Measurements from ENCODE around the gene MYCBP2.

DNA sequence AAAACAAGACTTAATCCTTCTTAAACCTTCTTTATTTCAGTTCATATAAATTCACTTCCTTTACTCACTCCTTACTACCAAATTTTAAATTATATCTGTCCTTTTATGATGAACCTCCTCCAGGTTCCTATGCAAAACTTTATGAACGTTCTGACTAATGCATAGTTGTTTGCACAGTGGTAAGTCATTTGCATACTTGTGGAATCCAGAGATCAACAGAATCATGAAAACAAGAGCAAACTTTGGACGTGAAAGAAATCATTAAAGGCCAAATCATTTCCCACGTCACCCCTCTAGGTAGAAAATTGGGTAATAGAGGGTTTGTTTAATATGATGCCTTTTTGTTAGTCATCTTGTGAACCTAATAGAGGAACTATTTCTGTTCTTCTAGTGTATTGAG is 32.3 kb upstream of the MYCBP2 start:
- TF ChIP-seq, protein P1, sequence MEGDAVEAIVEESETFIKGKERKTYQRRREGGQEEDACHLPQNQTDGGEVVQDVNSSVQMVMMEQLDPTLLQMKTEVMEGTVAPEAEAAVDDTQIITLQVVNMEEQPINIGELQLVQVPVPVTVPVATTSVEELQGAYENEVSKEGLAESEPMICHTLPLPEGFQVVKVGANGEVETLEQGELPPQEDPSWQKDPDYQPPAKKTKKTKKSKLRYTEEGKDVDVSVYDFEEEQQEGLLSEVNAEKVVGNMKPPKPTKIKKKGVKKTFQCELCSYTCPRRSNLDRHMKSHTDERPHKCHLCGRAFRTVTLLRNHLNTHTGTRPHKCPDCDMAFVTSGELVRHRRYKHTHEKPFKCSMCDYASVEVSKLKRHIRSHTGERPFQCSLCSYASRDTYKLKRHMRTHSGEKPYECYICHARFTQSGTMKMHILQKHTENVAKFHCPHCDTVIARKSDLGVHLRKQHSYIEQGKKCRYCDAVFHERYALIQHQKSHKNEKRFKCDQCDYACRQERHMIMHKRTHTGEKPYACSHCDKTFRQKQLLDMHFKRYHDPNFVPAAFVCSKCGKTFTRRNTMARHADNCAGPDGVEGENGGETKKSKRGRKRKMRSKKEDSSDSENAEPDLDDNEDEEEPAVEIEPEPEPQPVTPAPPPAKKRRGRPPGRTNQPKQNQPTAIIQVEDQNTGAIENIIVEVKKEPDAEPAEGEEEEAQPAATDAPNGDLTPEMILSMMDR (IDR thresholded peaks at IDR 0.05) = no peak
- TF ChIP-seq POLR2A (IDR thresholded peaks at IDR 0.05) = no peak
